Cardiac muscle cell (in vitro differentiated cells and primary cell): ENCODE results near the gene RIMBP2. TPM values are rescaled to one million over a fixed set of nuclear protein-coding genes. Genes with fewer than 3 reads are reported as not detected.

ENCODE experiments used
- DNase-seq, 2 donors: peaks; one replicate each; pipeline versions ENCODE4 v3.0.0 to v3.0.0-alpha.2; 2010 to 2017; ENCODE audit warnings: low read depth in 1 of 2, low spot score in 1 of 2
- H3K27ac ChIP-seq: fragments of 200-600 bp; sonication (generic); 2 replicates; pipeline ENCODE4 v1.5.1; 2016
- H3K27me3 ChIP-seq: fragments of 200-600 bp; sonication (generic); 2 replicates; pipeline ENCODE4 v1.6.0; 2016; ENCODE audit warnings: control low read depth
- H3K36me3 ChIP-seq: fragments of 200-600 bp; sonication (generic); 2 replicates; pipeline ENCODE4 v1.5.1; 2016; ENCODE audit warnings: control low read depth
- H3K4me1 ChIP-seq: fragments of 200-600 bp; sonication (generic); 2 replicates; pipeline ENCODE4 v1.8.1; 2017; ENCODE audit warnings: low read depth, mild to moderate bottlenecking, mixed run types
- H3K4me3 ChIP-seq: fragments of 200-600 bp; sonication (generic); 2 replicates; pipeline ENCODE4 v1.5.1; 2016; ENCODE audit warnings: mild to moderate bottlenecking
- H3K9me3 ChIP-seq: fragments of 200-600 bp; sonication (generic); 2 replicates; pipeline ENCODE4 v1.5.1; 2017; ENCODE audit warnings: low read depth, mild to moderate bottlenecking, control low read depth
- polyA plus RNA-seq: library from polyadenylated mRNA; unstranded; fragments of >200 nt; fragmentation: Nextera tagmentation; extraction: Ambion mirVana; gene quantifications from 2 replicates; pipeline ENCODE4 v1.2.1, GENCODE V29; 2016
- total RNA-seq: library from RNA; depleted of rRNA; stranded (reverse); fragments of >200 nt; gene quantifications from 2 replicates; pipeline ENCODE4 v1.2.3, GENCODE V29; 2016
- TF ChIP-seq, protein P1 (sequence below): IDR thresholded peaks from 2 replicates; pipeline ENCODE4 v1.5.1; 2012; ENCODE audit warnings: low read depth, mild to moderate bottlenecking, low read length

The RIMBP2 gene
- total and polyA plus RNA-seq, 2 experiments from 2014 or later, result 2.6 to 10.5 TPM

DNA sequence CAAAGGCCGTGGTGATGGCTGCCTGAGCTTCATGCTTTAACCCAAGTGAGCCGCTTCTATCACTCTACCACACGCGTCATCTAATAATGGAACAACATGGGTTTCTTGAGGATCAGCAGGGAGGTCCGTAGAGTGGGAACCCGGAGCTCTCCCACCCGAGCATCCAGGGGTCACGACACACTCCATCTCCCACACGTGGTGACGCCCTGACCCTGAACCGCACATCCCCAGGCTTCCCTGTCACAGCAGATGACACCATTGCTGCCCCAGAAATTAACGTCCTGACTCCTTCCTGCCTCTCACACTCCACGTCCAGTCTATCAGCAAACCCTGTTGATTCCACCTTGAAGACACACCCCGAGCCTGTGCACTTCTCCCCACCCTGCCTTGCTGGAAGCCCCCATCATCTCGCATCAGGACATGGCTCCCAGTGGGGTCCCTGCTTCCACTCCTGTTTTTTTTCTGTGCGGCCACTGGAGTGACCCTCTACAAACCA is 215.2 kb downstream of the RIMBP2 start:
- no peak overlapping the region for H3K4me3 ChIP-seq
- no peaks in the 10 kb centered on the region for H3K4me1 ChIP-seq
- no peaks in the 10 kb centered on the region for H3K9me3 ChIP-seq
- H3K27ac ChIP-seq, result no peak overlapping the region
- TF ChIP-seq, protein P1, sequence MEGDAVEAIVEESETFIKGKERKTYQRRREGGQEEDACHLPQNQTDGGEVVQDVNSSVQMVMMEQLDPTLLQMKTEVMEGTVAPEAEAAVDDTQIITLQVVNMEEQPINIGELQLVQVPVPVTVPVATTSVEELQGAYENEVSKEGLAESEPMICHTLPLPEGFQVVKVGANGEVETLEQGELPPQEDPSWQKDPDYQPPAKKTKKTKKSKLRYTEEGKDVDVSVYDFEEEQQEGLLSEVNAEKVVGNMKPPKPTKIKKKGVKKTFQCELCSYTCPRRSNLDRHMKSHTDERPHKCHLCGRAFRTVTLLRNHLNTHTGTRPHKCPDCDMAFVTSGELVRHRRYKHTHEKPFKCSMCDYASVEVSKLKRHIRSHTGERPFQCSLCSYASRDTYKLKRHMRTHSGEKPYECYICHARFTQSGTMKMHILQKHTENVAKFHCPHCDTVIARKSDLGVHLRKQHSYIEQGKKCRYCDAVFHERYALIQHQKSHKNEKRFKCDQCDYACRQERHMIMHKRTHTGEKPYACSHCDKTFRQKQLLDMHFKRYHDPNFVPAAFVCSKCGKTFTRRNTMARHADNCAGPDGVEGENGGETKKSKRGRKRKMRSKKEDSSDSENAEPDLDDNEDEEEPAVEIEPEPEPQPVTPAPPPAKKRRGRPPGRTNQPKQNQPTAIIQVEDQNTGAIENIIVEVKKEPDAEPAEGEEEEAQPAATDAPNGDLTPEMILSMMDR, result no peak
- no peaks in the 10 kb centered on the region for H3K36me3 ChIP-seq
- DNase-seq, result no peak
- H3K27me3 ChIP-seq, result no peaks in the 10 kb centered on the region

DNA sequence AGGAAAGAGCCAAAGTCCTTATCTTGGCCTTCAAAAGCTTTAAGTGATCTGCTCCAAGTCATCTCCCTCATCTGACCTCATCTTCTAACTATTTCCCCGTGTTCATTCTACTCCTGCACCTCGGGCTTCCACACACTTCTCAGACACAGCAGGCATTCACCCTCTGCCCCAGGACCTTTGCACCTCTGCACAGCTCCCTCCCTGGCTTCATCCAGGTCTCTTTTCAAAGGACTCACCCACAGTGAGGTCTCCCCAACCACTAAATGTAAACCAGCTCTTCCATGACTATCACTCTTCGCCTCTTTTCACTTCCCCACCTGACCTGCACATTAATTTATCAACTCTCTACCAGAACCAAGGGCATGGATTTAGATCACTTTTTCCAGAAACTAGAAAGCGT is 216.6 kb downstream of the RIMBP2 start:
- no peaks in the 10 kb centered on the region for H3K4me1 ChIP-seq
- no peaks in the 10 kb centered on the region for H3K9me3 ChIP-seq
- TF ChIP-seq, protein P1, result no peak
- H3K27me3 ChIP-seq, result no peaks in the 10 kb centered on the region
- DNase-seq, result no peak
- H3K27ac ChIP-seq, result no peak overlapping the region
- no peak overlapping the region for H3K4me3 ChIP-seq
- H3K36me3 ChIP-seq, result no peaks in the 10 kb centered on the region

DNA sequence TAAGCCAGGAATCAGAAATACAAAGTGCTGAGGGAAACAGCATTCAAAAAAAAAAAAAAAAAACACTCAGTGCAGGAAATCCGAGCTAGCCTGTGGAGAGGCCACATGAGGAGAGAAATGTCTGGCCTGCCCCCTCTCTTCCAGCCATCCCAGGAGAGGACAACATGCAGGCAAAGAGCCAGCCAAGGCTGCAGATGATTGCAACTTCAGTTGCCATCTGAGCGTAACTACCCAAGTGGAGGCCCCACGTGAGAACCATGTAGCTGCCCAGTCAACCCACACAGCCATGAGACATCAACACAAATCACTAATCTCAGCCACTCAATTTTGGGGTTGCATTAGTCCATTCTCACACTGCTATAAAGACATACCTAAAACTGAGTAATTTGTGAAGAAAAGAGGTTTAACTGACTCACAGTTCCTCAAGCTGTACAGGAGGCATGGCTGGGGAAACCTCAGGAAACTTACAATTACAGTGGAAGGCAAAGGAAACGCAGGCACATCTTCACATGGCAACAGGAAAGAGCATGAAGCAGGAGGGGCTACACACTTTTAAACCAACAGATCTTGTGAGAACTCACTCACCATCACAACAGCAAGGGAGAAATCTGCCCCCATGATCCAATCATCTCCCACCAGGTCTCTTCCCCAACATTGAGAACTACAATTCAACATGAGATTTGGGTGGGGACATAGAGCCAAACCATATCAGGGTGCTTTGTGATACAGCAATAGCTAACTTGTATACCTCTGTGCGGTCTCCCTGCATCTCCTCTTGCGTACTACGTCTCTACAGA is 217.3 kb downstream of the RIMBP2 start:
- Histone ChIP-seq H3K4me1 (no peaks in the 10 kb centered on the region), H3K9me3 (no peaks in the 10 kb centered on the region), H3K27me3 (no peaks in the 10 kb centered on the region), H3K4me3 (no peak overlapping the region), H3K27ac (no peak overlapping the region), H3K36me3 (no peaks in the 10 kb centered on the region)
- TF ChIP-seq, protein P1, result no peak
- DNase-seq, result no peak

DNA sequence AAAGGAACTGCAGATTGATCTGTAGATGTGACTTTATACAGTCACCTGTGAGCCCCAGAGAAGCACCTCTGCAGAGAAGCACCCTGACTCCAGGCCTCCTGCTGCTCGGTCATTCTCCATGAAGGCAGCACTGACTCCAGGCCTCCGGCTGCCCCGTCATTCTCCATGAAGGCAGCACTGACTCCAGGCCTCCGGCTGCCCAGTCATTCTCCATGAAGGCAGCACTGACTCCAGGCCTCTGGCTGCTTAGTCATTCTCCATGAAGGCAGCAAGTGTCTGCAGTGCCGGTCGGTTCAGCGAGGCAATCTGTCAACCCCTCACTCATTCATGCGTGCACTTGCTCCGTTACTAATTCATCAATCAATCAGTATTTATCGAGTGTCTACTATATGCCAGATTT is 218.1 kb downstream of the RIMBP2 start:
- Histone ChIP-seq H3K9me3 (no peaks in the 10 kb centered on the region), H3K36me3 (no peaks in the 10 kb centered on the region), H3K27ac (no peak overlapping the region), H3K4me1 (no peaks in the 10 kb centered on the region), H3K27me3 (no peaks in the 10 kb centered on the region), H3K4me3 (no peak overlapping the region)
- TF ChIP-seq, protein P1, result no peak
- DNase-seq, result no peak

DNA sequence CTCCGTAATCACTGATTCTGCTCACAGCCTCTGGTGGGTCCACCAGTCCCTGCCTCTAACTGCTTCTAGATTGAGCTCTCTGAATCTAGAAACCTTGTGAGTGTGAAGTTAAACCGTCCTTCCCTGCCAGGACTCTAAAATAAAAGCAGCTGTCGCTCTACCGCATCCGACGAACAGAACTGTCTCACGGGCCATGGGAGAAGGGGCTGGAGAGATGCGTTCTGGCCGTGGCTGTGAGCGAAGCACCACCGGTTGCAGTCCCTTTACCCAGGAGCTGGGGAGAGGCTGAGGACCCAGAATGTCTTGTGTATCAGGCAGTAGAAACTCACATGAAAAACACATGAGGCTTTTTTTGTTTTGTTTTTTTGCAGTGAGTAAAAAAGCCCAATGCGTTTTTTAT is 218.8 kb downstream of the RIMBP2 start:
- Histone ChIP-seq H3K9me3 (no peaks in the 10 kb centered on the region), H3K27ac (no peak overlapping the region), H3K36me3 (no peaks in the 10 kb centered on the region), H3K4me1 (peaks cover 2% of the 10 kb centered on the region), H3K4me3 (no peak overlapping the region), H3K27me3 (no peaks in the 10 kb centered on the region)
- TF ChIP-seq, protein P1, result no peak
- DNase-seq, result no peak
